Stimulated activated CD4-positive, alpha-beta T cell treated with anti-CD3 and anti-CD28 coated beads, Interleukin-4, amount 100 ng/mL, for 1 hour (primary cell): ENCODE results near the gene FGF12.
"Not testable (repeated sequence)": the region's sequence is repeated elsewhere in the genome, so short reads cannot be mapped to it uniquely, and the experiment has no call there.

Experiments used
- DNase-seq: peaks from one replicate; pipeline ENCODE4 v3.0.0-alpha.2; 2020

Gene FGF12

DNA sequence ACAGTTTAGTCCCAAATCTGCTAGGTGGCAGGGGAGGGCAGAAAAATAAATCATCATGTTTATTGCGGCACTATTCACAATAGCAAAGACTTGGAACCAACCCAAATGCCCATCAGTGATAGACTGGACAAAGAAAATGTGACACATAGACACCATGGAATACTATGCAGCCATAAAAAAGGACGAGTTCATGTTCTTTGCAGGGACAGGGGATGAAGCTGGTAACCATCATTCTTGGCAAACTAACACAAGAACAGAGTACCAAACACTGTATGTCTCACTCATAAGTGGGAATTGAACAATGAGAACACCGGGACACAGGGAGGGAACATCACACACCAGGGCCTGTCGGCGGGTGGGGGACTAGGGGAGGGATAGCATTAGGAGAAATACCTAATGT lies 150.6 kb downstream of the FGF12 start:
- not testable (repeated sequence) for DNase-seq

GRCh38 chr3:192575879-192576506 lies 151.3 kb downstream of the FGF12 start:
- no peak for DNase-seq

- no peak for DNase-seq
Observed at GRCh38 chr3:192573240-192573639, 154.1 kb downstream of the FGF12 start.

DNA sequence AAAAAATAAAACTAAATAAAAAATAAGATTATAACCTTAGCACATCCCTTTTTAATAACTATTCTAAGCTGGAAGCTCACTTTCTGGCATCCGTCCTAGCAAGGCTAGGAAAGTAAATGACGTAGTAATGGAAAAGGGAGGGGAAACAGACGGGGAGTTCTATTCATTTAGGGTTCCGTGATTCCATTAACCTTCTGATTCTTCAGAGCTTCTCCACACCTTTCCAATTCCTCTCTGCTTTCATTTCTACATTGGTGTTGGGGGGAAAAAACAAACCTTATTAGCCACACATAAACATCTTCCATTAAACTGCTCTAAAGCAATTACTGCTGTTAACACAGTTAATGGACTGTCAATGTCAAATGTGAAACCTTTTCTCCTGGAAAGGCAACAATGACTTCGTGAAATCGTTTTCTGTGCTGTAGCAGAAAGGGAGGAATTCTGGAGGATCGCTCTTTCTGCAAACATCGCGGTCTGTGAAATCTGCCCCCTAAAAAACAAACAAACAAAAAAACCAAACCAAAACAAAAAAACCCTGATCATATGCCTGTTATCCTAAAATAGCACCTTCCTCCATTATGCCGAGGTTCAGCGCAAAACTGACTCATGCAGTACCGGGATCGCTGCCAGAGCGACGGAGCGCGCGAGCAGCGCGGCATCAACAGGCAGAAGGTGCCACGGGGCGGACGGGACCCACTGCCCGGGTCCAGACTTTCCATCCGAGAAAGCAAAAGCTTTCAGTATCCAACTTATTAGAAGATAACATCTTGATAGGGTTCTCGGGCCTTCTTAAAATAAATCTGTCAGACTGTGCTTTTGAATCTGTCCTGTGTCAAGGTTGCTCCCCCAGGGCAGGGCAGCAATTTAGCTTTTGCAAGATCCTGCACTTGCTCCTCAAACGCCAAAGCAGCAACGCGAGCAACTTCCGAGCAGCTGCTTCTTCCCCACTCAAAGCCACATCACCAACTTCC lies 156.2 kb downstream of the FGF12 start:
- DNase-seq = no peak

GRCh38 chr3:192570315-192570714 lies 157.0 kb downstream of the FGF12 start:
- no peak for DNase-seq

DNA sequence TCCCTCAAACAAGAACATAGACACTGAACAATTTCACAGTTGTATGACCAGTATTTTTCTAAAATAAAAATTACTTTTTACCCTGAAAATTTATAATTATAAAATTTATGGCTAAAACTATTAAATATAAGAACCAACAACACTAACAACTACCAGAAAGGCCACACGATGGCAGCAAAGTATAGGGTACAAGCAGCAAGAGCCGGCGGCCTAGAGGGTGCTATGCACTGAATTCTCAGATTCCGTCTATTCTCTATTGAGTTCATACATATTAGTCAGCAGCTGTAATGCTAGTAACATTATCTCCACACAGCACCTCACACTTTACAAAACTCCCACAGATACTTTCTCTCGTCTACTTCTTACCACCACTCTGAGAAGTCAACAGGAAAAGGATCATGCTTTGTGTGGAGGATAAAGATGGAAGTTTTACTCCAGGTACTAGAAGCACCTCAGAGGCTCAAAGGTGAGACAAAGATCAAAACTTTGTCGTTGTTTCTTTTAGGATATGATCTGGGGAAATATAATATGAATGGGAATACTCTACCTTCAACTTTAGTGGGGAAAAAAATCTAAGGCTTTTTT lies 160.5 kb downstream of the FGF12 start:
- peak; percentile 54 for DNase-seq

GRCh38 chr3:192564611-192565010 lies 162.7 kb downstream of the FGF12 start:
- no peak for DNase-seq

DNA sequence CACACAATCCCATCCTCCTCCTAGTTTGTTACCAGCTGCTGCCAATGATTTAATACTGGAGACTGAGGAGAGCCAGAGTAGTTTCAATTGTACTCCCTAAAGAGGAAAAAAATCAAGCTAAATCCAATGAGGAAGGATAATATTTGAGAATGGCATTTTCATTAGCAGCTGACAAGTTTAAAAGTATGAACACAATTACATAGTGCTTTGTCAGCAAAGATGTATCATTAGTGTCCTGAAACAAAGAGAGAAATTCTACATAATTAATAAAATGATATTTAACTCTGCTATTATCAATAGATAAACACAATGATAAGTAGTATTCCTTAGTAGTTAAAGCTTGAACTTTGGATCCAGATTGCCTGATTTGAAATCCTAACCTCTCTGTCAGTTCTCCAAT lies 163.9 kb downstream of the FGF12 start:
- no peak for DNase-seq

DNA sequence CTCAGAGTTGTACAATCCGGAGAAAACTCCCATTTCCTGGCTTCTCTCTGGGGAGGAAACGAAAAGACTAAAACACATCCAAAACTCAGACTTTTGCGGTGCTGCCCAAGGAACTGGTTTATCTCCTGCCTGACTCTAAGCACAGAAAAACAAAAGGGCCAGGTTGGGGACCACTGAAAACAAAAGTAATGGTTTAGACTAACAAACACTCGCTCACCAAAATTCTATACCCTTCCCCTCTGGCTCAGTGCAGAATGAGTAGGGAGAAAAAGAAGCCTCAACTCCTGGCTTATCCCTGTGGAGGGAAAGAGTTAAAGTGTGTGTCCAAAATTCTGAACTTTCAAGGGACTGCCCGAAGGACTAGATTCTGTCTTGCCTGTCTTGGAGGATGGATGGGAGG lies 173.6 kb downstream of the FGF12 start:
- DNase-seq = no peak

GRCh38 chr3:192550356-192550755 lies 177.0 kb downstream of the FGF12 start:
- DNase-seq = no peak

- DNase-seq = no peak
Observed at GRCh38 chr3:192545333-192545732, 182.0 kb downstream of the FGF12 start.

DNA sequence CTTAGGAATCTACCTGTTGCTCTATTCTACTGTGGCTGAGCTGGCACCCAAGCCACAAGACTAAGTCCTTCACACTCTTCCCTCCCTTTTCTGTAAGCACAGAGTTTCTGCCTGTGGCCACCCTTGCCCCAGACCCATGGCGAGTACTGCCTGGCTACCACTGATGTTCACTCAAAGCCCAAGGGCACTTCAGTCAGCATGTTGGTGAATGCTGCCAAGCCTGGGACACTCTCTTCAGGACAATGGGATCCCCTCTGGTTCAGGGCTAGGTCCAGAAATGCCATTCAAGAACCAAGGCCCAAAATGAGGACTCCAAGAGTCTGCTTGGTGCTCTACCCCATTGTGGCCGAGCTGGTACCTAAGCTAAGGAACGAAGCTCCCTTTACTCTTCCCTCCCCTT lies 184.2 kb downstream of the FGF12 start:
- DNase-seq = no peak

GRCh38 chr3:192516820-192517219 lies 210.5 kb downstream of the FGF12 start:
- no peak for DNase-seq

- DNase-seq = no peak
Observed at GRCh38 chr3:192515664-192516045, 211.7 kb downstream of the FGF12 start.

- no peak for DNase-seq
Observed at GRCh38 chr3:192514754-192515663, 212.3 kb downstream of the FGF12 start.

DNA sequence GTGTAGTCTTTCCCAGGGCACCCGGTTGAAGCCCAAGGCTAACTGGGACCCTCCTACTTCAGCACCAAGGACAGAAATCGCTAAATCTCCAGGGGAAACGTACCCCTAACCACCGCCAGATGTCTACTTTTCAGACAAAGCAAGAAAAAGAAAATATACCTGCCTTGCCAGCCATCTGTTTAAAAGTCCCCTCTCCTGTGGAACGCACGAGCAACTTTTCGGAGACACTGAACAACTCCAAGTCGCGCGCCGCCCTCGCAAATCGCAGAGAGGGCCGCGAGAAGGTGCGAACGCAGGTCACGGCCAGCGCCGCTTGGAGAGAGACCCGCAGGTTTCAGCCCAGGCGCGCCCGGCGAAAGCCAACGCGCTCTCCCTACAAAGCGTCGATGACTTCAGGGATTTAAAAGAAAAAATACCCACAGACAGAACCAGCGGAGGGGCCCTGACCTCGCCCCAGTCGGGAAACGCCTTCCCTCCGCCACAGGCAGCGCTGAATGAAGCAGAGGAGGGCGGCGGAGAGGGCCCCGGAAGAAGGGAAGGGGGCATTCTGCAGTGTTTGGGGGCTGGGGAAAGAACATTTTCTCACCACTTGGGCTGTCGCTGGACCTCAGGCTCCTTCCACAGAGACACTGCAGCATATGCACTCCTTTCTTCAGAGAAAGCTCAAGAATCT lies 213.1 kb downstream of the FGF12 start:
- no peak for DNase-seq

DNA sequence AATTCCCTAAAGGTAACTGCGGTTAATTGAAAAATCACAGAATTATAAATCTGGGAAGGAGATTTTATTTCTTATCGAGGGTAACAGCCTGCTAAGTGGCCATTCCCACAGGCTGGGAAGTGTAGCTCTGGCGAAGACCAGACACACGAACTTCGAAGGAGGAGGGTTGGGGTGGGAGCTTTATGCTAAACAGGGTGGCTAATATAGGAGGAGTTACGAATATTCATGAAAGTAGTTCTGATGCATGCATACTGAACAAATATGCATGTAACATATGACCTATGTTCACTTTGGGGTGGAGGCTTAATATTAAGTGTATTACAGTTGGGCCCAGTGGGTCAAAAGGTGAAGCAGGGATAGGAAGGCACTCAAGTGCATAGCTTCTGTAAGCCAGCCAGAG lies 221.6 kb downstream of the FGF12 start:
- DNase-seq = no peak

GRCh38 chr3:192501401-192501800 lies 225.9 kb downstream of the FGF12 start:
- DNase-seq = no peak

GRCh38 chr3:192496905-192497587 lies 230.3 kb downstream of the FGF12 start:
- DNase-seq = no peak

DNA sequence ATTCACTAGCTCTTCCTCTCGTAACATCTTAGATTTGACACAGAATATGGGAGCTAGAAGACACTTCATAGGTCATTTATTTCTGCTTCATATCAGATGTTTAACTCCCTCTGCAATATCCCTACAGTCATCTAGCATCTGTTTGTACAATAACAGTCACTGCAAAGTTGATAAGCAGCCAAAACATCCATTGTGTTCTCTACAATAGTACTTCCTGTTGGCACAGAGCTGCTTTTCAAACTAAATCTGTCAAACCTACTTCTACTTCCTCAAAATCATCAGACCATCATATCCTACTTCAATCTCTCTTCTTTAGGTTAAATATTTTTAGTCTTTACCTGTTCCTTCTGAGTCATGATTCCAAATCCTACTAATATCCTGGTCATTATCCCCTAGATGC lies 233.2 kb downstream of the FGF12 start:
- DNase-seq = no peak

GRCh38 chr3:192490720-192491119 lies 236.6 kb downstream of the FGF12 start:
- no peak for DNase-seq

DNA sequence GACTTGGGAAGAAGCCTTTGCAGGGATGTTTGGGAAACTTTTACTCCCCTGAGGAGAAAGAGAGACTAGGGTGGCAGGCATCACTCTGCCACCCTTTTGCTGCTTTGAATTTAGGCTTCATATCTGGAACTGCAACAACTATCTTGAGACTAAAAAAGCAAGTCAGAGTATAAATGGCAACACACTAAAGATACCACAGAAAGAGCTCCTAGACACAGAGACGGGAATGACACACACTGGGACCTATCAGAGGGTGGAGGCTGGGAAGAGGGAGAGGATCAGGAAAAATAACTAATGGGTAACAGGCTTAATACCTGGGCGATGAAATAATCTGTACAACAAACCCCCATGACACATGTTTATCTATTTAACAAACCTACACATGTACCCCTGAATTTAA lies 237.8 kb downstream of the FGF12 start:
- DNase-seq = no peak
